ENCODE measurements around the gene BTBD6. TPM values are rescaled to one million over a fixed set of nuclear protein-coding genes. Genes with fewer than 3 reads are reported as not detected.
A peak's percentile ranks its signal among the peaks of the same experiment; 100 is the strongest.

Gene BTBD6
- total and polyA plus RNA-seq, 10 donors, result 19.1 to 31.4 (median 25.5) TPM

DNA sequence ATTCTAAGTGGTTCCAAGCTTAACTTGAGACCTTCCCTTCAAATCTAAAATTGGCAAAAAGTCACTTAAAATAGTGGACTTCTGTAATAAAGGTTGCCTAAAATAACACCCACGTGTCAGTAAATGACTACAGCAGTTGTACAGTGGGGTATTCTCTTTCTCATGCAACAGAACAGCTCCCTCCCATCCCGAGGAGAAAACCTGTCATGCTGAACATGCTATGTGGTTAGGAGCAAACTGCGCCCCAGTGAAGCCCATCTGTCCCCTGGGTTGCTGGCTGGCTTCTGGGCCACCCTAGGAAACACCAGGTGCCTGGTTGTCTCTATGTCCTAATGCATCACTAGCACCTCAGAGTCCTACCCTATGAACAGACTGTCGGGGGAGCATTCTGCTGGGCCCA lies 2.7 kb downstream of the BTBD6 start:
- no peak for TF ChIP-seq POLR2A (IDR thresholded peaks at IDR 0.05)
- TF ChIP-seq CTCF (IDR thresholded peaks at IDR 0.05 in 8 of 11, conservative IDR thresholded peaks at IDR 0.05 in 3 of 11), result no peak
- TF ChIP-seq POLR2AphosphoS5 (IDR thresholded peaks at IDR 0.05), result no peak
- intact Hi-C loops (cut with DNase I; ENCODE audit: low total_unique reads), result no loop called here
- Histone ChIP-seq H3K27me3 (replicated peaks in 1 of 7) (no peaks in the 10 kb centered on the region), H3K4me1 (peaks cover 10 to 59% (median 23%) of the 10 kb centered on the region in 6 donors), H3K36me3 (peaks cover 0 to 67% (median 18%) of the 10 kb centered on the region in 6 donors), H3K9me3 (no peaks in the 10 kb centered on the region), H3K4me3 (no peak overlapping the region), H3K27ac (no peak overlapping the region)
- no peak for DNase-seq
- 69 to 84% (median 69%) methylated on average over 3 to 4 of the region's 4 CpGs for WGBS, 5 donors

DNA sequence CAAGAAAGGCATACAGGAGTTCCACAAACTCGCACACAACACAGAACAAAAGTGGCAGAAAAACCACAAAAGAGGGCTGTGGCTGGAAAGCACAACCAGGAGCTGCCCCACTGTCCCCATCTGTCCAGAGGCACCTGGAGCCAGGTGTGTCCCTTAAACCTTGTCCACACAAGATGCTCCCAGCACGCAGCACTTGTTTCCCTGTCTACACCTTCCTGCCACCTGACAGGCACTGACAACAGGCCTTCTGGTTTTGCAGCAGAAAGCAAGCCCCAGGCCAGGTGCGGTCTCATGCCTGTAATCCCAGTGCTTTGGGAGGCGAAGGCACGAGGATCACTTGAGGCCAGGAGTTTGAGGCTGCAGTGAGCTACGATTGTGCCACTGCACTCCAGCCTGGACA lies 3.6 kb downstream of the BTBD6 start:
- peaks cover 0 to 74% (median 18%) of the 10 kb centered on the region in 6 donors for H3K36me3 ChIP-seq
- no peaks in the 10 kb centered on the region for H3K27me3 ChIP-seq (replicated peaks in 1 of 7)
- TF ChIP-seq POLR2A (IDR thresholded peaks at IDR 0.05), result no peak
- TF ChIP-seq POLR2AphosphoS5 (IDR thresholded peaks at IDR 0.05), result no peak
- TF ChIP-seq CTCF (IDR thresholded peaks at IDR 0.05 in 8 of 11, conservative IDR thresholded peaks at IDR 0.05 in 3 of 11), result no peak
- no peak for DNase-seq
- peaks cover 10 to 51% (median 22%) of the 10 kb centered on the region in 6 donors for H3K4me1 ChIP-seq
- WGBS, 5 donors, result 77 to 89% (median 87%) methylated on average over 6 of the region's 6 CpGs
- no peak overlapping the region for H3K4me3 ChIP-seq
- H3K9me3 ChIP-seq, result no peaks in the 10 kb centered on the region
- intact Hi-C loops (cut with DNase I; ENCODE audit: low total_unique reads), result no loop called here
- H3K27ac ChIP-seq, result no peak overlapping the region

- H3K27ac ChIP-seq, result no peak overlapping the region
- TF ChIP-seq POLR2A (IDR thresholded peaks at IDR 0.05), result no peak
- peak in 1 of 3 donors; percentile 5 for TF ChIP-seq POLR2AphosphoS5 (IDR thresholded peaks at IDR 0.05)
- TF ChIP-seq CTCF (IDR thresholded peaks at IDR 0.05 in 8 of 11, conservative IDR thresholded peaks at IDR 0.05 in 3 of 11), result no peak
- H3K9me3 ChIP-seq, result no peaks in the 10 kb centered on the region
- peaks cover 4 to 42% (median 16%) of the 10 kb centered on the region in 6 donors for H3K4me1 ChIP-seq
- no peaks in the 10 kb centered on the region for H3K27me3 ChIP-seq (replicated peaks in 1 of 7)
- H3K36me3 ChIP-seq, result peaks cover 0 to 80% (median 18%) of the 10 kb centered on the region in 6 donors
- no peak overlapping the region for H3K4me3 ChIP-seq
- DNase-seq, result no peak
- WGBS, 5 donors, result 89 to 94% (median 93%) methylated on average over 18 to 21 of the region's 21 CpGs
- intact Hi-C loops (cut with DNase I; ENCODE audit: low total_unique reads), result no loop called here
Observed at GRCh38 chr14:105252552-105253328, 4.4 kb downstream of the BTBD6 start.

- WGBS, 5 donors, result 90 to 98% (median 95%) methylated on average over 4 to 9 of the region's 9 CpGs
- Histone ChIP-seq H3K4me3 (no peak overlapping the region), H3K9me3 (no peaks in the 10 kb centered on the region), H3K27me3 (replicated peaks in 1 of 7) (no peaks in the 10 kb centered on the region), H3K36me3 (peaks cover 0 to 80% (median 18%) of the 10 kb centered on the region in 6 donors), H3K4me1 (peaks cover 0 to 37% (median 11%) of the 10 kb centered on the region in 6 donors), H3K27ac (no peak overlapping the region)
- TF ChIP-seq POLR2A (IDR thresholded peaks at IDR 0.05) (no peak), POLR2AphosphoS5 (IDR thresholded peaks at IDR 0.05) (no peak), CTCF (IDR thresholded peaks at IDR 0.05 in 8 of 11, conservative IDR thresholded peaks at IDR 0.05 in 3 of 11) (no peak)
- intact Hi-C loops (cut with DNase I; ENCODE audit: low total_unique reads), result no loop called here
- no peak for DNase-seq
Observed at GRCh38 chr14:105253329-105253682, 5.0 kb downstream of the BTBD6 start.
